ENCODE data around the gene TMEM156.
"Not testable (repeated sequence)": the region's sequence is repeated elsewhere in the genome, so short reads cannot be mapped to it uniquely, and the experiment has no call there.

TMEM156 gene

DNA sequence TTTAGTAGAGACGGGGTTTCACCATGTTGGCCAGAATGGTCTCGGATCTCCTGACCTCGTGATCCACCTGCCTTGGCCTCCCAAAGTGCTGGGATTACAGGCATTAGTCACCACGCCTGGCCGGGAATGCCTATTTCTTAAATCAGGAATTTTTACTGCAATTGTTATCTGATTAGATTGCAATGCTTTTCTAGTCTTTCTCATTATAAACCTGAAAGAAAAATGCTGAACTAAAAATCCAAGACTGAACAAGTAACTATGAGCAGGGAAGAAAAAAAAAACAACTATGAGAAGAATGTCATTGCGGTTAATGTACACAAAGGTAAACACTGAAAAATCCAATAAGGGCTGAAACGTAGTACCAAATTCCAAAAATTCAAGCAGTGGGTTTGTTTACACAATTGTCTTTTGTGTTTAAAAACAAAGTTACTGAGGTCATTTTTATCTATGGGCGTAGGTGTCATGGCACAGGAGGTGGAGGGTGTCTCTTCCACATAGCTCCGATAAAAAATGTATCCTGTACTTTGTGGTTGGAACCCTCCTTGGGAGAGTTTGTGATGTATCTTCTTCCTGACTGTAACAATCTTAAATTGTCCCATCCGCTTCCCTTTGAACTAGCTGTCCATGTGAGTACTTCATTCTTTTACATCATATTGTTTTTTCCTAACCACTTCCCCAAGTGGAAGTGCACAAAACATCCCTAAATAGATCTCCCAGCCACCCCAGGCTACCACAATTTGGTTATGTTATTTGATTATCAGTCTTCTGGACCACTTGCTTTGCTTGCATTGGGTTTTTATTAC is 11.1 kb upstream of the TMEM156 start:
- no peak for DNase-seq

DNA sequence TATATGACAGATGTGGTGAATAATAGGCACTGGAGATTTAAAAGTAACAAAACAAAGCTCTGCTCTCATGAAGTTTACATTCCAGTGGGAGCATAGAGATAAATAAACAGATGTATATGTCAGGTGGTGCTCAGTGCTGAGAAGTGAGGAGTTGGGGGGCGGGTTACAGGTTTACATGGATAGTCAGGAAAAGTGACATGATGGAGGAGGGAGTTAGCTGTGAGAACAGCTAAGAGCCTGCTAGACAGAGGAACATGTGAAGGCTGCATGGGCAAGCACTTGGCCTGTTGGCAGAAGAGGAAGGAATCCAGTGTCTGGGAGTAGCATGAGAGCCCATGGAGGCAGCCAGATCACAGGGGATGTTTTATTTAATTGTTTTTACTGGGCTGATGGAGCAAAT is 10.2 kb upstream of the TMEM156 start:
- no peak for DNase-seq

DNA sequence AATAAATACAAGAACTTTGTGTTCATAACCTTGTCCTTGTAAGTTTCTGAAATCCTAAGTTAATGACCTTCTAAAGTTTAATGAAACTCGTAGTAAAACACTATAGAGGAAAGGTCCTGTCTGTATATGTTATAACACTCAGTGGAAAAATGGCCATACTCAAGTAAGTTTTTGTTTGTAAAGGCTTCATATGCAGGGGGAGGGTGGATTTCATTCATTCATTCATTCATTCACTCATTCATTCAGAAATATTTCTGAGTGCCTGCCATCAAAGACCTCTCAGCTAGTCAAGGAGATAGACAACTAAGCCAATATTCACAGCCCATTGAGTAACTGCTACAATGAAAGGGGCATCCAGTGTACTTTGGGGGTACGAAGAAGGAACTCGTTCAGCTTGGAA is 6.9 kb upstream of the TMEM156 start:
- no peak for DNase-seq

DNA sequence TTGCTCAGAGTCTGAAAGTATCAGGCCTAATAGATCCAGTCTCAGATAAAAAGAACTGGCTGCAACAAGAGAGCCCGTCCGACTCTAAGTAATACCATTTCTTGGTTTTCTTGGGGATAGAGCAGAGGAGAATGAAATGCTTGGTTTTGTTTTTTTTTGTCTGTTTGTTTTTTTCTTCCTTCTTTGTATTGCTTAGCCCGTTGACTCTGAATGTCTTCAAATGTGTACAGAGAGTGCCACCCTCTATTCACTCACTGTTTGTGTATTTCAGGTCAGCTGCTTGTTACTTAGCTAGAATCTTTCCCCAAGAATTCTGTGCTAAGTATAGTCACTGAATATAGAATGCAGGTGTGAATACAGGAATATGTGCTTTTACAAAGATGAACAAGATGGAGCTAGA is 5.7 kb upstream of the TMEM156 start:
- DNase-seq, result no peak

DNA sequence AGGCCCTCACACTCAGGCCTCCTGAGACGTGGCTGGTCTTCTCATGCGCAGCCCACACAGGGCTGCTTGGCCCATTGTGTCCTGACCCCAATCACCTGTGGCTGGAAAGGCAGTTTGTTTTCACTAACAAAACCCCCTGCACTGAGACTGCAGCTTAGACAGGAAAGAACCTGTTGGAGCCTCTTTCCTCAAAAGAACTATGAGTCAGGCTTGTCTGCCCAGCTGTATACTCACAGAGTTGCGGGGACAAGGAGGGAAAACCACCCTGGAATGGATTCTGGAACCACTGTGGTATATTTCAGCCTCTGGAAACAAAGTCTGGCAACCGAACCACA is 5.2 kb upstream of the TMEM156 start:
- no peak for DNase-seq

DNA sequence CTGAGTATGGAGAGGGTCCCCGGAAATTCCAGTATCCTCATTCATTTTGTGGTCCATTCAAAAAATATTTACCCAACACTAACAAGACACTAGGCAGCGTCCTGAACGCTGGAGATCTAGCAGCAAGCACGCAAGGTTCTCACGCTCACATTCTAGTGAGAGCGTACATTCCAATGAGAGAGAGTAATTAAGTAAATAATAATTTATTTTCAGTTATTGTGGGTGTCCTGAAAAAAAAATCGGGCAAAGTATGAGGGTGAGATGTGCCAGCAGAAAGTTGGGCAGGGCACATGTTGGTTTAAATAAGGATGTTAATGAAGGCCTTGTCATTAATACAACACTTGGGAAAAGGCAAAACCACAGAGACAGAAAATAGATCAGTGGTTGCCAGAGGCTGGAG is 4.0 kb upstream of the TMEM156 start:
- DNase-seq, result no peak

DNA sequence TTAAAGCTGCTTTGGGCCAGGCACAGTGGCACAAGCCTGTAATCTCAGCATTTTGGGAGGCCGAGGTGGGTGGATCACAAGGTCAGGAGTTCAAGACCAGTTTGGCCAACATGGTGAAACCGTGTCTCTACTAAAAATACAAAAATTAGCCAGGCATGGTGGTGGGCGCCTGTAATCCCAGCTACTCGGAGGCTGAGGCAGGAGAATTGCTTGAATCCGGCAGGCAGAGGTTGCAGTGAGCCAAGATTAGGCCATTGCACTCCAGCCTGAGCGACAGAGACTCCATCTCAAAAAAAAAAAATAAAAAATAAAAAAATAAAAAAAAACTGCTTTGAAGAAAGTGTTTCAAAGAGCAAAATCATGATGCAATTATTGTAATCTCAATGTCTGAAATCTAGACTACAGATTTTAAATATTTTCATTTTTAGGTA is 604 bp downstream of the TMEM156 start:
- DNase-seq, result not testable (repeated sequence)

DNA sequence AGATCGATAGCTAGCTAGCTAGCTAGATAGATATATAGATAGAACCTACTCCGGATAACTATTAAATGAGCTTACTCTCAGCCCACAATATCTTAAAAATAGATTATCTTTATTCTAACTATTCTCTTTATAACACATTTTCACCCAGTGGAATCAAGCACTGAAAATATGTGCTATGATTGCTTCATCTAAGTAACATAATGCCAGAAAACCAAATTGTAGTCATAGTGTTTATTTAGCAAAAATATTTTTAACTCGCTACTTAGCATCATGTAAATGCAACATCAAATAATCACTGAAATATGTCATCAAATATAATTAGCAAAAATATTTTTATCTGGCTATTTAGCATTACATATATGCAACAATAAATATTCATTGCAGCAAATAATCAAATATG is 1.5 kb downstream of the TMEM156 start:
- no peak for DNase-seq

DNA sequence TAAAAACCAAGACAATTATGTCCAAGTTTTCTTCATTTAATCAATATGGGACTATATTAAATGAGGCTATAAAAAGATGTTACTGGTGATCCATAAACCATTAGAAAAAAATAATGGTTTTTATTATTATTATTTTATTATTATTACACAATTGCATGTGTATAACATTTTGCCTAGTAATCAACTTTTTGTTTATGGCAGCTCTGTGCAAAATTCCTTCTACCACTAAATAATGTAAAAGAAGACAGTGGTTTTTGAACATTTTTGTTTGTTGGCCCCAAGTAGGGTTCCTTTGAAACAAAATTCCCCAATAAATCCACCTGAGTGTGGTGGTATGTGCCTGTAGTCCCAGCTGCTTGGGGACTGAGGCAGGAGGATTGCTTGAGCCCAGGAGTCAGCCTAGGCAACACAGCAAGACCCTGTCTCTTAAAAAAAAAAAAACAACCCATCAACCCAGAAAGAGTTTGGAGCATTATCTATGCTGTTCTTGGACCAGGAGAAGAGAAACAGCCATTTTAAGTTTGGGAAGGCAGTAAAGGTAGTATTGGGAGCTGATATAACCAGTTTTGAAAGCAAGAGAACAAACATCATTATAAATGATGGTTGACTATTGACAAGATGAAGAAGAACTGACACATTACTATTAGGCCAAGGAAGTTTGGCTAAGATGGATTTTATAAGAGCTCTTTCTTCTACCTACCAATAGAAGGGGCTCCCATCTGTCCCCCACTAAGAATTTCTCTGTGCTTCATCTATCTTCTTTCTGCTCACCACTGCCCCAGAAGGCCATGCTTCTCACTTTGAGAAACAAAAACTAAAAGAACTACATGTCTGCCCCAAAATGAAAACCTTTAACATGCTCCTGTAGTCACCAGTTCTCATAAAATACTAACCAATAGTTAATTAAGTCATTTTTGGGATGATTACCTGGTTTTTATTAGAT is 2.2 kb downstream of the TMEM156 start:
- DNase-seq, result no peak

DNA sequence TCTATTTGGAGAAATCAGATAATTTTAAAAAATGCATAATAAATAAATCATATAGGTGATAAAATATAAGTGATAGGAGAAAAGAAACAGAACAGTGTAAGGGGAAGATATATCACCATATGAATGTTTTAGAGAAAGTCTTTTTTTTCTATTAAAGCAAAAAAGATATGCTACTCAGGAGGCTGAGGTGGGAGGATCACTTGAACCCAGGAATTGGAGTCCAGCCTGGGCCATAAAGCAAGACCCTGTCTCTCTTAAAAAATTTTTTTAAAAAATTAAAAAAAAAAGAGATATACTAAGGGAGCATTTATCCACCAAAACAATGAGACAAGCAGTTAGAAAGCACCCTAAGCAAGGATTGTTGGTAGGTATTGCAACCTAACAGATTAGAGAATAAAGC is 6.1 kb downstream of the TMEM156 start:
- DNase-seq, result no peak

DNA sequence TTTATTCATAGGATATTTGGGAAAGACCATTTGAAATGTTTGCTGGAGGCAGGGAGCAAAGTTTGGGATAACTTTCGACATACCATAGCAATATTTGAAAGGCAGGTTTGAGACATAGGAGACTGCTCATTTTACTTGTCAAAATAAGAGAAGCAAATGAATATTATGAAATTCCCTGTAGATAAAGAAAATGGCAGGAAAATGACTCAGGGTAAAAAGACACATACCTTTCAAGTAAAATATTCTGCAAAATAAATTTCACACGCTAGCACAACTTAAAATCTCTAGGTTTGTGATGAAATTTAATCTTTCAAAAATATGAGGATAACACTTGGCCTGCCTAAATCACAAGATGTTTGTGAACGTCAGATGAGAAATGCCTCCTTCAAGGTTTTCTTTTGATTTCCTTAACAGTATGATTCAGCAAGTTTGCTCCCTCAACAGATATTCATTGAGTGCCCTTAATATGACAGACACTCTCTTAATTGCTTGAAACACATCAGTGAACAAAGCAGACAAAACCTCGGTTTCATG is 6.6 kb downstream of the TMEM156 start:
- DNase-seq, result no peak

DNA sequence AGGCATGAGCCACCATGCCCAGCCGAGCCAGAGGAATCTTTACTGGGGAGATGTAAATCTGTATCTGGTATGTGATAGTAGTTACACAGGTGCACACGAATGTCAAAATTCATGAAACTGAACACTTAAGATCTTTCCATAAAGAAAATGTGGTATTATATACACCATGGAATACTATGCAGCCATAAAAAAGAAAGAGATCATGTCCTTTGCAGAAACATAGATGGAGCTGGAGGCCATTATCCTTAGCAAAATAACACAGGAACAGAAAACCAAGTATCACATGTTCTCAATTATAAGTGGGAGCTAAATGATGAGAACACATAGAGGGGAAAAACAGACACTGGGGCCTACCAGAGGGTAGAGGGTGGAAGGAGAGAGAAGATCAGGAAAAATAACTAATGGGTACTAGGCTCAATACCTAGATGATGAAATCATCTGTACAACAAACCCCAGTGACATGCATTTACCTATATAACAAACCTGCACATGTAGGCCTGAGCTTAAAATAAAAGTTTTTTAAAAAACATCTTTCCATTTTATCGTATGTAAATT is 7.8 kb downstream of the TMEM156 start:
- no peak for DNase-seq

DNA sequence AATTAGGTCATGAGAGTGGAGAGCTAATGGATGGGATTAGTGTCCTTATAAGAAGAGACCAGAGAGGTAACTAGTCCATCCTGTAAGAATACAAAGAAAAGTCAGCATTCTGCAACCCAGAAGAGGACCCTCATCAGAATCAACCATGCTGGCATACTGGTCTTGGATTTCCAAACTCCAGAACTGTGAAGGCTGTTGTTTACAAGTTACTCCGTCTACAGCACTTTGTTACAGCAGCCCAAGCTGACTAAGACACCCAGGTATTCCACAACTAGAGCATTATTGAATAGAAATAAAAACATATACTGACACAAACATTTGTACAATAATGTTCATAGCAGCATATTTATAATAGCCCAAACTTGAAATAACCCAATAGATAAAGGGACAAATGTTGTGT is 9.2 kb downstream of the TMEM156 start:
- no peak for DNase-seq

DNA sequence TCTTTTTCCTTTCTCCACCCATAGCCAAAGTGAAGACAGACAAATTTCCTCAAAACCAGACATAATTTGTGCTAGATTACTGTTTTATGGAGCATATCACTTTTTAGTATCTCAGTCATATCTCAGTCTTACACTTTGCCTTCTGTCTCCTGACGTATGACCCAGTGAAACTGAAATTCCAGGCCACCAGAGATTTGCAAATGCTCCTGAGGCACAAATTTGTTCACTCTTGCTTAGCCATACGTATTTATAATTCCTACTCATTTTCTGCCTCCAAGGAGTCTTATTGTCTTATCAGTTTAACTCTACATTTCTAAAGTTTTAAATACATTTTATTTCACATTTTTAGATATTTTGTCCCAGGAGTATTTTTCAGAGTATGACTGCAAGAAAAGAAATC is 10.0 kb downstream of the TMEM156 start:
- DNase-seq, result no peak

DNA sequence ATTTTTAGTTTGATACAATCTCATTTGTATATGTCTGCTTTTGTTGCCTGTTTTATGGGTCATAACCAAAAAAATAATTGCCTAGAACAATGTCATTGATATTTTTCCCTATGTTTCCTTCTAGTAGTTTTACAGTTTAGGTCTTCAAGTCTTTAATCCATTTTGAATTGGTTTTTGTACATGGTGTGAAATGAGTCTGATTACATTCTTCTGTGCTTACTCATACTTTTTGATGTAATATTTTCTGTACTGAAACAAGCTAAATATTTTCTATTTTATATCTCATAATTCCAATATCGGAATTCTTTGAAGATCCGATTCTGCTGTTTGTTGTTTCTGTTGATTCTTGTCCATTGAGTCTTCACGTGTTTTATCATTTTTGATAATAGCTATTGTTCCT is 10.6 kb downstream of the TMEM156 start:
- DNase-seq, result no peak

DNA sequence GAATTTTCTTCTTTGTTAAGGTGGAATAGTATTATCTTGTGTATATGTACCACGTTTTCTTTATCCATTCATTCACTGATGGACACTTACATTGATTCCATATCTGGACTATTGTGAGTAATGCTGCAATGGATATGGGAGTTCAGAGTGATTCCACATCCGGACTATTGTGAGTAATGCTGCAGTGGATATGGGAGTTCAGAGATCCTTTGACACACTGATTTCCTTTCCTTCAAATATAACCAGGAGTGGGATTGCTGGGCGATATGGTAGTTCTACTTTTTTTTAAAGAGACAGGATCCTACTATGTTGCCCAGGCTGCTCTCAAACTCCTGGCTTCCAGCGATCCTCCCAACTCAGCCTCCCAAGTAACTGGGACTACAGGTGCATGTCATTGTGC is 12.1 kb downstream of the TMEM156 start:
- DNase-seq, result no peak

DNA sequence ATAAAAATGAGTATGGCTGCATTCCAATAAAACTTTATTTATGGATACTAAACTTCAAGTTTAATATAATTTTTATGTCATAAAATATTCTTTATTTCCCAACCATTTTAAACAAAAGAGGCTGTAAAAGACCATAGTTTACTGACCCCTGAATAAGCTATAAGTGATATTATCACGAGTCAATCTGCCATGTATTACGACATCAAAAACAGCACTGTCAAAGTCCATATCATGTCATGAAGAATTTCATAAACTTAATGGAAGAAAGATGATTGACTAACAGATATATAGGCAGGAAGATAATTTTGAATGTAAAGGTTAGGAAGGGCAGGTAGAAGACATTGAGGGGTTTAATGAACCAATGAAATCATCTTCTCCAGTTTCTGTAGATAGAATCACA is 18.2 kb downstream of the TMEM156 start:
- no peak for DNase-seq

DNA sequence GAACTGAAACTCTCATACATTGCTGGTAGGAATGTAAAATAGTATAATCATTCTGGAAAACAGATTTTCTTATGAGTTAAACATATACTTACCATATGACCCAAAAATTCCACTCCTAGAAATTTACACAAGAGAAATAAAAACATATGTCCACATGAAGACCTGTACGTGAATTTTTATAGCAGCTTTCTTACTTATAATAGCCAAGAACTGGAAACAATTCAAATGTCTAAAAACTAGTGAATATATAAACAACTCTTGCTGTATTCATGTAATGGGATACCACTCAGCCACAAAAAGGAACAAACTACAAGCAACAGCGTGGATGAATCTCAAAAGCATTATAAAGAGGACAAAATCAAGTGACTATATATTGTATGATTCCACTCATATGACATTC is 27.5 kb downstream of the TMEM156 start:
- no peak for DNase-seq

DNA sequence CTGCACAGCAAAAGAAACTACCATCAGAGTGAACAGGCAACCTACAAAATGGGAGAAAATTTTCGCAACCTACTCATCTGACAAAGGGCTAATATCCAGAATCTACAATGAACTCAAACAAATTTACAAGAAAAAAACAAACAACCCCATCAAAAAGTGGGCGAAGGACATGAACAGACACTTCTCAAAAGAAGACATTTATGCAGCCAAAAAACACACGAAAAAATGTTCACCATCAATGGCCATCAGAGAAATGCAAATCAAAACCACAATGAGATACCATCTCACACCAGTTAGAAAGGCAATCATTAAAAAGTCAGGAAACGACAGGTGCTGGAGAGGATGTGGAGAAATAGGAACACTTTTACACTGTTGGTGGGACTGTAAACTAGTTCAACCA is 30.2 kb downstream of the TMEM156 start:
- not testable (repeated sequence) for DNase-seq

DNA sequence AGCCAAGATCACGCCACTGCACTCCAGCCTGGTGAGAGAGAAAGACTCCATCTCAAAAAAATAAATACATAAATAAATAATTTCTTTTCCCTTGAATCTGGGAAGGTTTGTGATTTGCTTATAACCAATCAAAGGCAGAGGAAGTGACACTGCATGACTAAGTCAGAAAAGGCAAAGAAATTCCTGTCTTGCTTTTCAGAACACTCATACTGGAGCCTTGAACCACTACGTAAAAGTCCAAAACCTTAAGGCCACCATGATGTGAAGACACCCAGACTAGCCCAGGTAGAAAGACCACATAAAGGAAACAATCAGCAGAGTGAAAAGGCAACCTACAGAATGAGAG is 36.6 kb downstream of the TMEM156 start:
- DNase-seq, result no peak

DNA sequence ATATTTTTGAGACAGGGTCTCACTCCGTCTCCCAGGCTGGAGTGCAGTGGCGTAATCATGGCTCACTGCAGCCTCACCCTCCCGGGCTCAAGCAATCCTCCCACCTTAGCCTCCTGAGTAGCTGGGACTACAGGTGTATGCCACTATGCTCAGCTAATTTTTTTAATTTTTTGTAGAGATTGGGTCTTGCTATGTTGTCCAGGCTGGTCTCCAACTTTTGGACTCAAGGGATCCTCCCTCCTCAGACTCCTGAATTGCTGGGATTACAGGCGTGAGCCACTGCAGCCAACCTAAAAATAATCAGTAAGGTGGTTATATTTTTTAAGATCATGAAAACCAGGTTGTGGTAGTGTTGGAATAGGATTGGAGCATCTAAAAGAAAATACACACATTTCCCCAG is 38.1 kb downstream of the TMEM156 start:
- no peak for DNase-seq

DNA sequence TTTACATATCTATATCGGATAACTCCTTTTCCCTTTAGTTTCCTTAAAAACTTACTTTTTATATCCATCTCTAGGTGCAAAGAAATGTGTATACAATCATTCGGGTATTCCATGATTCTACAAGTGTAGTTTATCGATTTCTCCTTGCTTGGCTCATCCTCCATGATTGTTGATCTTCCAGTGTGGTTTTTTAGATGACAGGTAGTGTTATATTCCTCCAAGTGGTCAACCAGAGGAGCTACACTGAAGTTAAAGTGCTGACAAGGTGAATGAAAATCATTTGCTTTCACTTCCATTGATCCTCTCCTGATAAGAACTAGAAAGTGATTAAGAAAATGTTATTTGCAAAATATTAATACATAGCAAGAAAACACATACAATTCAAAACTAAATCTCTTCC is 38.5 kb downstream of the TMEM156 start:
- no peak for DNase-seq

DNA sequence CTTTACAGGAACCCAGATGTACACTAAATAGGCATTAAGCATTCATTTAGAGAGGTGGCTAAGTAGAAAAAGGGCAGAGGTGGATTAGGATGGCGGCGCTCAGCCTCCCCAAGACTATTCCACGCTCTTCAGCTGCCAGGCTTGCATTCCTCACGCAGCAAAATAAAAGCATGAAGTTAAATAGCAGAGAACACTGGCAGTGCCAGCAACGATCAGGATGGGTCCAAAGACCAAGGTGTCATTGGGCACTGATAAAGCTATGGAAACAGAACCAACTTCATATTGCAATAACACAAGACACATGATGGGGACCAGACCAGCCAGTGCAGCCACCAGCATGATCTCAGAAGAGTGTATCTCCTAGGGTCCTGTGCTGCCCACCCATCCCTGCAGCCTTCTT is 42.0 kb downstream of the TMEM156 start:
- no peak for DNase-seq

DNA sequence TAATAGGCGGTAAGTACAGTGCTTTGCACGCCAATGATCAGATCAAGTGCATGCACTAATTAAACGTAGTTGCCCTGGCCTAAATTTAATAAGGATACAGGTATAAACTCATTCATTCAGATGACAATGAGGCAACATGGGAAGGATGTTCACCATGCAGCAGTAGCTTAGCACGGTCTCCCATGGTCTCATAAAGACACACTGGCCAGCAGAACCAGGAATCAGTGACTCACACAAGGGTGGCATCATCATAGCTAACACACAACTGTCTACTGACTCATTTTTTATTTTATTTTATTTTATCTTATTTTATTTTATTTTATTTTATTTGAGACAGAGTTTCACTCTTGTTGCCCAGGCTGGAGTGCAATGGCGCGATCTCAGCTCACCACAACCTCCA is 42.7 kb downstream of the TMEM156 start:
- DNase-seq, result no peak
